ENCODE measurements around the gene TSGA10IP. TPM values are rescaled to one million over a fixed set of nuclear protein-coding genes. Genes with fewer than 3 reads are reported as not detected.

Gene TSGA10IP
- total and polyA plus RNA-seq, 2 donors (not counting 1 experiment from before 2014, with no cell fraction given) = not detected

Other genes starting within 250 kb of the TSGA10IP start
- 134 and 142 TPM in 2 replicates for gene KAT5, start 233.2 kb upstream of the TSGA10IP start, total RNA-seq
- gene KAT5, start 233.2 kb upstream of the TSGA10IP start, polyA plus RNA-seq = 84.6 and 131 TPM in 2 replicates
- gene RNASEH2C, start 224.7 kb upstream of the TSGA10IP start, total RNA-seq = 75.3 and 81.6 TPM in 2 replicates
- 71.6 and 95.0 TPM in 2 replicates for gene RNASEH2C, start 224.7 kb upstream of the TSGA10IP start, polyA plus RNA-seq
- 25.2 and 26.3 TPM in 2 replicates for gene AP5B1, start 164.5 kb upstream of the TSGA10IP start, total RNA-seq
- gene AP5B1, start 164.5 kb upstream of the TSGA10IP start, polyA plus RNA-seq = 9.4 and 9.6 TPM in 2 replicates
- 0.15 and 0.17 TPM in 2 replicates for gene OVOL1, start 158.4 kb upstream of the TSGA10IP start, total RNA-seq
- 0.09 and 0.66 TPM in 2 replicates for gene OVOL1, start 158.4 kb upstream of the TSGA10IP start, polyA plus RNA-seq
- 0.34 and 0.57 TPM in 2 replicates for gene SNX32, start 111.5 kb upstream of the TSGA10IP start, total RNA-seq
- 0.89 and 8.8 TPM in 2 replicates for gene SNX32, start 111.5 kb upstream of the TSGA10IP start, polyA plus RNA-seq
- 439 and 455 TPM in 2 replicates for gene CFL1, start 87.3 kb upstream of the TSGA10IP start, total RNA-seq
- 530 and 990 TPM in 2 replicates for gene CFL1, start 87.3 kb upstream of the TSGA10IP start, polyA plus RNA-seq
- 71.1 and 74.5 TPM in 2 replicates for gene MUS81, start 85.0 kb upstream of the TSGA10IP start, total RNA-seq
- gene MUS81, start 85.0 kb upstream of the TSGA10IP start, polyA plus RNA-seq = 134 and 135 TPM in 2 replicates
- gene EFEMP2, start 72.7 kb upstream of the TSGA10IP start, total RNA-seq = 9.5 and 11.7 TPM in 2 replicates
- 13.3 and 14.7 TPM in 2 replicates for gene EFEMP2, start 72.7 kb upstream of the TSGA10IP start, polyA plus RNA-seq
- gene CTSW, start 65.6 kb upstream of the TSGA10IP start, total RNA-seq = 0.84 and 1.3 TPM in 2 replicates
- 4.6 and 5.4 TPM in 2 replicates for gene CTSW, start 65.6 kb upstream of the TSGA10IP start, polyA plus RNA-seq
- 59.8 and 63.4 TPM in 2 replicates for gene FIBP, start 57.0 kb upstream of the TSGA10IP start, total RNA-seq
- 94.9 and 128 TPM in 2 replicates for gene FIBP, start 57.0 kb upstream of the TSGA10IP start, polyA plus RNA-seq
- gene CCDC85B, start 54.8 kb upstream of the TSGA10IP start, total RNA-seq = 16.8 and 18.2 TPM in 2 replicates
- gene CCDC85B, start 54.8 kb upstream of the TSGA10IP start, polyA plus RNA-seq = 21.8 and 39.5 TPM in 2 replicates
- gene FOSL1, start 45.1 kb upstream of the TSGA10IP start, total RNA-seq = not detected in 2 replicates
- gene FOSL1, start 45.1 kb upstream of the TSGA10IP start, polyA plus RNA-seq = 2.3 and 4.8 TPM in 2 replicates
- 50.6 and 57.6 TPM in 2 replicates for gene C11orf68, start 26.4 kb upstream of the TSGA10IP start, total RNA-seq
- gene C11orf68, start 26.4 kb upstream of the TSGA10IP start, polyA plus RNA-seq = 16.6 and 34.9 TPM in 2 replicates
- gene DRAP1, start 26.1 kb upstream of the TSGA10IP start, total RNA-seq = 62.9 and 71.7 TPM in 2 replicates
- 83.9 and 90.2 TPM in 2 replicates for gene DRAP1, start 26.1 kb upstream of the TSGA10IP start, polyA plus RNA-seq
- gene SART1, start 16.3 kb downstream of the TSGA10IP start, total RNA-seq = 97.4 and 102 TPM in 2 replicates
- gene SART1, start 16.3 kb downstream of the TSGA10IP start, polyA plus RNA-seq = 57.1 and 74.5 TPM in 2 replicates
- 61.0 and 65.2 TPM in 2 replicates for gene EIF1AD, start 56.7 kb downstream of the TSGA10IP start, total RNA-seq
- gene EIF1AD, start 56.7 kb downstream of the TSGA10IP start, polyA plus RNA-seq = 56.9 and 100 TPM in 2 replicates
- gene BANF1, start 57.0 kb downstream of the TSGA10IP start, total RNA-seq = 99.3 and 99.5 TPM in 2 replicates
- 74.3 and 75.7 TPM in 2 replicates for gene BANF1, start 57.0 kb downstream of the TSGA10IP start, polyA plus RNA-seq
- not detected in 2 replicates for gene CST6, start 66.5 kb downstream of the TSGA10IP start, total RNA-seq
- gene CST6, start 66.5 kb downstream of the TSGA10IP start, polyA plus RNA-seq = not detected in 2 replicates
- gene CATSPER1, start 81.0 kb downstream of the TSGA10IP start, total RNA-seq = not detected in 2 replicates
- gene CATSPER1, start 81.0 kb downstream of the TSGA10IP start, polyA plus RNA-seq = not detected in 2 replicates
- gene GAL3ST3, start 103.7 kb downstream of the TSGA10IP start, total RNA-seq = not detected in 2 replicates
- gene GAL3ST3, start 103.7 kb downstream of the TSGA10IP start, polyA plus RNA-seq = not detected in 2 replicates
- gene SF3B2, start 106.9 kb downstream of the TSGA10IP start, total RNA-seq = 205 and 214 TPM in 2 replicates
- 123 and 139 TPM in 2 replicates for gene SF3B2, start 106.9 kb downstream of the TSGA10IP start, polyA plus RNA-seq
- gene PACS1, start 124.8 kb downstream of the TSGA10IP start, total RNA-seq = 303 and 325 TPM in 2 replicates
- 121 and 131 TPM in 2 replicates for gene PACS1, start 124.8 kb downstream of the TSGA10IP start, polyA plus RNA-seq

Measured in B cell (primary cell).